NCI-H446 treated with DMSO at 0.1 percent for 48 hours (cell line): Measurements from ENCODE around the gene FATE1.

ENCODE experiments used
- DNase-seq: peaks from one replicate; lab custom pipeline; 2025; lab: John Stamatoyannopoulos, UW

The FATE1 gene

GRCh38 chrX:151704041-151704663, 11.7 kb upstream of the FATE1 start:
- no peak for DNase-seq

- DNase-seq = no peak
Observed at GRCh38 chrX:151708821-151709220, 7.0 kb upstream of the FATE1 start.

GRCh38 chrX:151710457-151710856, 5.4 kb upstream of the FATE1 start:
- no peak for DNase-seq

GRCh38 chrX:151711154-151711553, 4.7 kb upstream of the FATE1 start:
- no peak for DNase-seq

GRCh38 chrX:151711787-151712186, 4.0 kb upstream of the FATE1 start:
- DNase-seq = no peak

GRCh38 chrX:151712253-151712652, 3.6 kb upstream of the FATE1 start:
- no peak for DNase-seq

- DNase-seq = no peak
Observed at GRCh38 chrX:151713849-151714248, 2.0 kb upstream of the FATE1 start.

GRCh38 chrX:151714362-151714761, 1.5 kb upstream of the FATE1 start:
- DNase-seq = no peak

- DNase-seq = no peak
Observed at GRCh38 chrX:151722241-151722846, 6.5 kb downstream of the FATE1 start.

GRCh38 chrX:151723156-151723760, 7.4 kb downstream of the FATE1 start:
- DNase-seq = no peak

- DNase-seq = no peak
Observed at GRCh38 chrX:151724563-151725337, 8.9 kb downstream of the FATE1 start.

- no peak for DNase-seq
Observed at GRCh38 chrX:151725338-151725614, 9.4 kb downstream of the FATE1 start.

GRCh38 chrX:151726751-151727150, 10.9 kb downstream of the FATE1 start:
- no peak for DNase-seq

- no peak for DNase-seq
Observed at GRCh38 chrX:151727346-151727745, 11.5 kb downstream of the FATE1 start.

- DNase-seq = no peak
Observed at GRCh38 chrX:151729056-151729725, 13.4 kb downstream of the FATE1 start.

- no peak for DNase-seq
Observed at GRCh38 chrX:151734446-151734845, 18.6 kb downstream of the FATE1 start, which contains the start of gene CNGA2. Gene CNGA2 (plus strand): TSS chrX:151734746. CDS start chrX:151738484, 3,738 bp downstream.

- DNase-seq = no peak
Observed at GRCh38 chrX:151735219-151735618, 19.4 kb downstream of the FATE1 start.

GRCh38 chrX:151736685-151737084, 20.9 kb downstream of the FATE1 start:
- no peak for DNase-seq

GRCh38 chrX:151737494-151737893, 21.7 kb downstream of the FATE1 start:
- no peak for DNase-seq

- DNase-seq = no peak
Observed at GRCh38 chrX:151738751-151739150, 22.9 kb downstream of the FATE1 start.

- DNase-seq = no peak
Observed at GRCh38 chrX:151741606-151742005, 25.8 kb downstream of the FATE1 start.

GRCh38 chrX:151742311-151742710, 26.5 kb downstream of the FATE1 start:
- no peak for DNase-seq
